HCT116 (cell line): ENCODE measurements around the gene XKR7. TPM values are rescaled to one million over a fixed set of nuclear protein-coding genes. Genes with fewer than 3 reads are reported as not detected.

ENCODE experiments used
- ATAC-seq: fragments of 200-7000 bp; cut with Tn5 transposase; 2 replicates; pipeline ENCODE4 v1.9.1; 2020; ENCODE audit warnings: mild to moderate bottlenecking, moderate library complexity
- BruUV-seq: library from RNA; stranded (reverse); fragments of 400-500 nt; replicated peaks from 2 replicates; lab custom pipeline; 2021; lab: Mats Ljungman, UMichigan
- CTCF ChIA-PET: fragments of 300-600 bp; sonication (Branson Sonifier 250); formaldehyde crosslinking; loops from one replicate; lab custom pipeline; 2021; ENCODE audit warnings: antibody characterized with exemption; lab: Charles Lee
- POLR2A ChIA-PET: fragments of 300-600, 350-600 bp; sonication (Branson Sonifier 250); formaldehyde crosslinking; loops from one replicate; lab custom pipeline; 2021; ENCODE audit warnings: antibody characterized with exemption; lab: Charles Lee
- RAD21 ChIA-PET, 2 experiments: fragments of 300-600 bp; sonication (Branson Sonifier 250); formaldehyde crosslinking; loops; one replicate each; lab custom pipeline; 2023; ENCODE audit warnings: low total read pairs in 2 of 2; ENCODE audit not compliant: uncharacterized antibody in 2 of 2, unreplicated experiment in 2 of 2, low non-redundant PET in 1 of 2; lab: Charles Lee
- DNase-seq: peaks from one replicate; pipeline ENCODE4 v3.0.0-alpha.2; 2010; ENCODE audit warnings: low read depth, low spot score
- H2AFZ ChIP-seq: fragments of 200-600 bp; shearing (Covaris generic), sonication (generic); 2 replicates; pipeline ENCODE4 v1.6.1; 2017; ENCODE audit warnings: low read depth, mixed run types, mixed read lengths, antibody characterized with exemption, low read length; ENCODE audit not compliant: poor library complexity, severe bottlenecking
- H3K27ac ChIP-seq: 2 replicates; pipeline ENCODE4 v1.5.1; 2012; ENCODE audit warnings: low read depth, low read length
- H3K27me3 ChIP-seq: fragments of 200-600 bp; sonication (generic); 2 replicates; pipeline ENCODE4 v1.6.1; 2016; ENCODE audit warnings: mixed run types, low read length, mixed read lengths; ENCODE audit not compliant: insufficient read depth
- H3K36me3 ChIP-seq, 2 experiments: fragments of 200-500 bp in 1 of 2; fragments of 200-600 bp in 1 of 2; sonication (Bioruptor generic) in 1 of 2; sonication (generic) in 1 of 2; 2 replicates each; pipeline versions ENCODE4 v1.5.1 to v1.6.1; 2014 to 2016; ENCODE audit warnings: low read length in 2 of 2, inconsistent platforms in 1 of 2, mixed read lengths in 1 of 2, mixed run types in 1 of 2; ENCODE audit not compliant: insufficient read depth in 2 of 2, control insufficient read depth in 1 of 2
- H3K4me1 ChIP-seq, 2 experiments: fragments of 200-600 bp in 1 of 2; sonication (generic) in 1 of 2; 2 replicates each; pipeline versions ENCODE4 v1.5.1 to v1.6.1; 2012 to 2017; ENCODE audit warnings: low read length in 2 of 2, inconsistent platforms in 1 of 2, mild to moderate bottlenecking in 1 of 2, mixed read lengths in 1 of 2, mixed run types in 1 of 2, moderate library complexity in 1 of 2; ENCODE audit not compliant: insufficient read depth in 2 of 2, control insufficient read depth in 1 of 2
- H3K4me2 ChIP-seq: fragments of 200-600 bp; sonication (generic); 2 replicates; pipeline ENCODE4 v1.6.1; 2017; ENCODE audit warnings: mixed run types, low read length, mixed read lengths
- H3K4me3 ChIP-seq, 2 experiments: fragments of 200-600 bp in 1 of 2; sonication (generic) in 1 of 2; replicated peaks in 1 of 2; 2 replicates each; pipeline ENCODE4 v1.5.1; 2011 to 2016; ENCODE audit warnings: low read length in 2 of 2, control low read depth in 1 of 2, low read depth in 1 of 2, mild to moderate bottlenecking in 1 of 2, mixed read lengths in 1 of 2, mixed run types in 1 of 2
- H3K79me2 ChIP-seq: fragments of 200-600 bp; sonication (generic); 2 replicates; pipeline ENCODE4 v1.6.1; 2017; ENCODE audit warnings: mild to moderate bottlenecking, mixed run types, low read length, moderate library complexity, mixed read lengths; ENCODE audit not compliant: insufficient read depth
- H3K9ac ChIP-seq: fragments of 200-600 bp; sonication (generic); 2 replicates; pipeline ENCODE4 v1.6.1; 2016; ENCODE audit warnings: low read length, mixed read lengths
- H3K9me2 ChIP-seq: fragments of 200-600 bp; sonication (generic), shearing (Covaris generic); 2 replicates; pipeline ENCODE4 v1.6.1; 2017; ENCODE audit warnings: mixed run types, mild to moderate bottlenecking, moderate library complexity; ENCODE audit not compliant: insufficient read depth
- H3K9me3 ChIP-seq, 2 experiments: fragments of 200-500 bp in 1 of 2; fragments of 200-600 bp in 1 of 2; sonication (Bioruptor generic) in 1 of 2; sonication (generic) in 1 of 2; 2 replicates each; pipeline ENCODE4 v1.6.1; 2014 to 2017; ENCODE audit warnings: low read length in 2 of 2, mixed read lengths in 2 of 2, inconsistent platforms in 1 of 2, low read depth in 1 of 2, mild to moderate bottlenecking in 1 of 2, mixed run types in 1 of 2, moderate library complexity in 1 of 2; ENCODE audit not compliant: control insufficient read depth in 1 of 2, insufficient read depth in 1 of 2
- H4K20me1 ChIP-seq: fragments of 200-600 bp; sonication (generic), shearing (Covaris generic); 2 replicates; pipeline ENCODE4 v1.6.1; 2017; ENCODE audit warnings: mixed run types, mild to moderate bottlenecking, moderate library complexity; ENCODE audit not compliant: insufficient read depth
- CEBPB ChIP-seq: IDR thresholded peaks from 2 replicates; pipeline ENCODE4 v1.6.1; 2012; ENCODE audit warnings: low read depth
- EGR1 ChIP-seq: IDR thresholded peaks from 2 replicates; pipeline ENCODE4 v1.6.1; 2012; ENCODE audit warnings: low read depth
- ELF1 ChIP-seq: IDR thresholded peaks from 2 replicates; pipeline ENCODE4 v1.6.1; 2012; ENCODE audit warnings: low read depth, borderline replicate concordance
- EZH2phosphoT487 ChIP-seq: fragments of 200-600 bp; IDR thresholded peaks from 2 replicates; pipeline ENCODE4 v1.6.1; 2018; ENCODE audit warnings: antibody characterized with exemption, borderline replicate concordance
- FOSL1 ChIP-seq: IDR thresholded peaks from 2 replicates; pipeline ENCODE4 v1.6.1; 2012; ENCODE audit warnings: low read depth
- JUND ChIP-seq: IDR thresholded peaks from 2 replicates; pipeline ENCODE4 v1.6.1; 2012
- MAX ChIP-seq: IDR thresholded peaks from 2 replicates; pipeline ENCODE4 v1.6.1; 2012
- POLR2A ChIP-seq: IDR thresholded peaks from 2 replicates; pipeline ENCODE4 v1.7.0; 2011; ENCODE audit warnings: borderline replicate concordance; ENCODE audit not compliant: insufficient read depth, insufficient read length; ENCODE audit errors: extremely low read depth
- POLR2AphosphoS5 ChIP-seq: IDR thresholded peaks from 2 replicates; pipeline ENCODE4 v1.6.1; 2011; ENCODE audit warnings: mild to moderate bottlenecking, low read depth, low read length, moderate library complexity
- RAD21 ChIP-seq: IDR thresholded peaks from 2 replicates; pipeline ENCODE4 v1.6.1; 2012; ENCODE audit warnings: low read depth, mild to moderate bottlenecking
- REST ChIP-seq: IDR thresholded peaks from 2 replicates; pipeline ENCODE4 v1.6.1; 2012; ENCODE audit warnings: low read depth
- SIN3A ChIP-seq: IDR thresholded peaks from 2 replicates; pipeline ENCODE4 v1.6.1; 2012; ENCODE audit warnings: low read depth
- SRF ChIP-seq: IDR thresholded peaks from 2 replicates; pipeline ENCODE4 v1.6.1; 2012; ENCODE audit warnings: low read depth
- YY1 ChIP-seq: IDR thresholded peaks from 2 replicates; pipeline ENCODE4 v1.6.1; 2011; ENCODE audit warnings: low read length, low read depth, moderate library complexity, mild to moderate bottlenecking; ENCODE audit not compliant: insufficient replicate concordance; ENCODE audit errors: extremely low read depth
- ZBTB33 ChIP-seq: IDR thresholded peaks from 2 replicates; pipeline ENCODE4 v1.6.1; 2011; ENCODE audit warnings: mild to moderate bottlenecking, low read length, moderate library complexity; ENCODE audit not compliant: insufficient replicate concordance; ENCODE audit errors: extremely low read depth
- ZFX ChIP-seq: fragments of 450-650 bp; IDR thresholded peaks from 2 replicates; pipeline ENCODE4 v1.6.1; 2017
- ZNF274 ChIP-seq: fragments of 200-500 bp; sonication (Bioruptor generic); IDR thresholded peaks from 2 replicates; pipeline ENCODE4 v1.6.1; 2014; ENCODE audit warnings: mild to moderate bottlenecking, low read depth, low read length, inconsistent platforms
- intact Hi-C: fragments of 100-400 bp; cut with micrococcal nuclease; formaldehyde crosslinking; loops from 2 replicates; pipeline ENCODE4 v1.10.0; 2022
- total RNA-seq: library from RNA; stranded (reverse); gene quantifications from one replicate; pipeline ENCODE4 v1.2.1, GENCODE V29; 2021; ENCODE audit not compliant: unreplicated experiment

Gene XKR7
- total RNA-seq, 1 experiment from 2014 or later: not detected

- peak within 1 kb of the TSS; percentile 18 for H2AFZ ChIP-seq
- H3K79me2 ChIP-seq: peaks cover 40% of the 10 kb centered on the region
- ChIA-PET CTCF (interaction anchor here (0.7 to 4.4 kb wide), 15 partner anchors 8 to 129 kb away, joined by 3 to 44 read pairs (median 4); no protein-coding TSS in a partner anchor), RAD21 (interaction anchor here (0.9 to 1.8 kb wide), 4 partner anchors 66 to 99 kb away, joined by 3 to 14 read pairs (median 8); no protein-coding TSS in a partner anchor), POLR2A (interaction anchor here (0.7 to 1.5 kb wide), 5 partner anchors 14 to 105 kb away, joined by 3 to 5 read pairs (median 3); no protein-coding TSS in a partner anchor)
- H3K4me1 ChIP-seq: peaks cover 0 to 13% of the 10 kb centered on the region in 2 experiments; a peak in 2 of 4 replicates
- BruUV-seq: TSS peak; percentile 57
- peak within 1 kb of the TSS; percentile 91 for H3K9ac ChIP-seq
- H3K4me2 ChIP-seq: peak within 1 kb of the TSS; percentile 95
- peaks cover 0 to 6% of the 10 kb centered on the region in 2 experiments; a peak in 2 of 4 replicates for H3K9me3 ChIP-seq
- peak; percentile 99 for ATAC-seq
- H3K27ac ChIP-seq: peak within 1 kb of the TSS; percentile 52; the same call in 1 of the 2 replicates
- DNase-seq: peak; percentile 88
- peaks cover 10% of the 10 kb centered on the region; the same call in 1 of the 2 replicates for H3K27me3 ChIP-seq
- intact Hi-C loops: loop anchor here (1.0 kb wide), 1 partner anchor 99 kb away; no protein-coding TSS in a partner anchor
- H3K4me3 ChIP-seq: peak within 1 kb of the TSS; percentile 70 to 99
- H3K36me3 ChIP-seq: peaks cover 28 to 35% of the 10 kb centered on the region in 2 experiments
- H3K9me2 ChIP-seq: no peaks in the 10 kb centered on the region
- H4K20me1 ChIP-seq: no peaks in the 10 kb centered on the region
- peak; percentile 93 for TF ChIP-seq RAD21
- no peak for TF ChIP-seq ELF1
- TF ChIP-seq ZNF274: no peak
- TF ChIP-seq YY1: peak; percentile 61
- no peak for TF ChIP-seq CEBPB
- TF ChIP-seq EZH2phosphoT487: no peak
- no peak for TF ChIP-seq EGR1
- TF ChIP-seq SIN3A: no peak; the same call in 1 of the 2 replicates
- TF ChIP-seq FOSL1: no peak
- TF ChIP-seq ZFX: peak; percentile 74
- TF ChIP-seq MAX: peak; percentile 72
- peak; percentile 88 for TF ChIP-seq POLR2AphosphoS5
- peak; percentile 89 for TF ChIP-seq ZBTB33
- no peak for TF ChIP-seq JUND
- no peak for TF ChIP-seq REST
- peak; percentile 69 for TF ChIP-seq POLR2A
- no peak for TF ChIP-seq SRF
Measured at GRCh38 chr20:31951530-31952453, 16.2 kb upstream of the XKR7 start, which contains the start of gene PDRG1. PDRG1 (minus strand) TSS chr20:31952046; CDS start chr20:31951961, 85 bp downstream.
